Measurements from ENCODE around the gene PKNOX2.

DNA sequence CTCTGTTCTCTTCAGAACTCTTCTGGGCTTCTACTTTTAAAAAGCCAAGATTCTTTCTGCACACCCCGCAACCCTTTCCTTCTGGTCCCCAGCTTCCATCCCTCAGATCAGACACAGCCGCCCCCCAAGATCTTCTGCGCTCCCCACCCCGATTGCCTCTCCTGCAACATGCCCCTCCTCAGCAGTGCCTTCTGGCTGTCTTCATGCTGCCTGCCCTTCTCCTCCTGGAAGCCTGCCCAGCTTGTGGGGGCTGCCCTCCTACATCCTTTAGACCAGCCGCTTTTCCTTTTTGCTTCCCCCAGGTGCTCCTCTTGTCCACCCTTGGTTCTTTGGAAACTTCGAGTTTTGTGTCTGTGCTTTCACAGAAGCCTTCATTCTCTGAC, 187.3 kb downstream of the PKNOX2 start:
- TF ChIP-seq POLR2A (IDR thresholded peaks at IDR 0.05; ENCODE audit: low read depth, low read length) (no peak), TAF1 (IDR thresholded peaks at IDR 0.05; ENCODE audit: borderline replicate concordance, low read depth, low read length) (no peak), POLR2AphosphoS5 (IDR thresholded peaks at IDR 0.05; ENCODE audit: low read depth, low read length) (no peak)

All from GM12892 (cell line).